ENCODE data around the gene INPP5B. TPM values are rescaled to one million over a fixed set of nuclear protein-coding genes. Genes with fewer than 3 reads are reported as not detected.

Gene INPP5B
- total RNA-seq, 1 donor: 50.4 TPM

- DNase-seq (ENCODE audit: low read depth in 2 of 3, low spot score in 2 of 3): no peak
Observed at GRCh38 chr1:37879865-37880264, 67.0 kb downstream of the INPP5B start.

GRCh38 chr1:37878071-37878470 lies 68.8 kb downstream of the INPP5B start:
- DNase-seq (ENCODE audit: low read depth in 2 of 3, low spot score in 2 of 3): no peak

- DNase-seq (ENCODE audit: low read depth in 2 of 3, low spot score in 2 of 3): no peak
Observed at GRCh38 chr1:37875833-37876232, 71.0 kb downstream of the INPP5B start.

GRCh38 chr1:37872692-37873091 lies 74.2 kb downstream of the INPP5B start:
- DNase-seq (ENCODE audit: low read depth in 2 of 3, low spot score in 2 of 3): no peak

GRCh38 chr1:37868466-37868865 lies 78.4 kb downstream of the INPP5B start:
- no peak for DNase-seq (ENCODE audit: low read depth in 2 of 3, low spot score in 2 of 3)

- no peak for DNase-seq (ENCODE audit: low read depth in 2 of 3, low spot score in 2 of 3)
Observed at GRCh38 chr1:37867784-37868183, 79.1 kb downstream of the INPP5B start.

- no peak for DNase-seq (ENCODE audit: low read depth in 2 of 3, low spot score in 2 of 3)
Observed at GRCh38 chr1:37866491-37866890, 80.4 kb downstream of the INPP5B start.

GRCh38 chr1:37865348-37866120 lies 81.3 kb downstream of the INPP5B start:
- no peak for DNase-seq (ENCODE audit: low read depth in 2 of 3, low spot score in 2 of 3)

- no peak for DNase-seq (ENCODE audit: low read depth in 2 of 3, low spot score in 2 of 3)
Observed at GRCh38 chr1:37862330-37862729, 84.5 kb downstream of the INPP5B start.

- DNase-seq (ENCODE audit: low read depth in 2 of 3, low spot score in 2 of 3): no peak
Observed at GRCh38 chr1:37861151-37861550, 85.7 kb downstream of the INPP5B start.

GRCh38 chr1:37860346-37860666 lies 86.5 kb downstream of the INPP5B start:
- DNase-seq (ENCODE audit: low read depth in 2 of 3, low spot score in 2 of 3): no peak

- peak; percentile 93 to 99 (median 98) for DNase-seq (ENCODE audit: low read depth in 2 of 3, low spot score in 2 of 3)
Observed at GRCh38 chr1:37859507-37860345, 87.1 kb downstream of the INPP5B start, which contains the start of gene MTF1. Gene MTF1, minus strand, starts transcription at chr1:37859592. Its CDS starts 1,934 bp downstream, at chr1:37857658.

GRCh38 chr1:37858931-37859506 lies 87.8 kb downstream of the INPP5B start:
- peak in 1 of 3 donors; percentile 11 for DNase-seq (ENCODE audit: low read depth in 2 of 3, low spot score in 2 of 3)

- DNase-seq (ENCODE audit: low read depth in 2 of 3, low spot score in 2 of 3): no peak
Observed at GRCh38 chr1:37854406-37854805, 92.4 kb downstream of the INPP5B start.

GRCh38 chr1:37853157-37853556 lies 93.7 kb downstream of the INPP5B start:
- no peak for DNase-seq (ENCODE audit: low read depth in 2 of 3, low spot score in 2 of 3)

GRCh38 chr1:37851782-37852210 lies 95.1 kb downstream of the INPP5B start:
- DNase-seq (ENCODE audit: low read depth in 2 of 3, low spot score in 2 of 3): peak in 1 of 3 donors; percentile 9

- no peak for DNase-seq (ENCODE audit: low read depth in 2 of 3, low spot score in 2 of 3)
Observed at GRCh38 chr1:37851262-37851661, 95.6 kb downstream of the INPP5B start.

- no peak for DNase-seq (ENCODE audit: low read depth in 2 of 3, low spot score in 2 of 3)
Observed at GRCh38 chr1:37850352-37850955, 96.4 kb downstream of the INPP5B start.

- no peak for DNase-seq (ENCODE audit: low read depth in 2 of 3, low spot score in 2 of 3)
Observed at GRCh38 chr1:37849480-37849879, 97.4 kb downstream of the INPP5B start.

- DNase-seq (ENCODE audit: low read depth in 2 of 3, low spot score in 2 of 3): peak in 2 of 3 donors; percentile 21 to 35
Observed at GRCh38 chr1:37846647-37847339, 100.1 kb downstream of the INPP5B start.

All from hematopoietic multipotent progenitor cell (in vitro differentiated cells).